ENCODE measurements around the gene SYTL3. TPM values are rescaled to one million over a fixed set of nuclear protein-coding genes. Genes with fewer than 3 reads are reported as not detected.

The SYTL3 gene
- total and polyA plus RNA-seq, 10 of the 15 experiments (the other 5 are each of a cell fraction or from before 2014, with no cell fraction given), result 3.3 to 12.1 (median 6.9) TPM

DNA sequence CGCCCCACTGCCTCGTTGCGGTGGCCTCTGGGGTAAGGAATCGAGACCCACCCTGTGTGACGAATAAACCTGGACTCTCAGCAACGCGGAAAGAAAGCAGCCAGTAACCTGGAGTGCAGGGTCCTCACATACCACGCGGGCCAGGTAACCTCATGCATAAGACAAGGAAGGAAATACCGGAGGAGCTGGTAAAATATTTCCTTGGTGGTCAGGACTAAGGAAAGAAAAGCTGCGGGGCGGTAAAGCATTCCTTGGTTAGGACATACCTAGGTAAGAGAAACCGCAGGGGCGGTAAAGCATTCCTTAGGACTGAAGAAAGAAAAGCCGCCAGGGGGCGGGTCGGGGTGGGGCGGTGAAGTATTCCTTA is 80.7 kb downstream of the SYTL3 start (continued):
- TF ChIP-seq, protein P1, sequence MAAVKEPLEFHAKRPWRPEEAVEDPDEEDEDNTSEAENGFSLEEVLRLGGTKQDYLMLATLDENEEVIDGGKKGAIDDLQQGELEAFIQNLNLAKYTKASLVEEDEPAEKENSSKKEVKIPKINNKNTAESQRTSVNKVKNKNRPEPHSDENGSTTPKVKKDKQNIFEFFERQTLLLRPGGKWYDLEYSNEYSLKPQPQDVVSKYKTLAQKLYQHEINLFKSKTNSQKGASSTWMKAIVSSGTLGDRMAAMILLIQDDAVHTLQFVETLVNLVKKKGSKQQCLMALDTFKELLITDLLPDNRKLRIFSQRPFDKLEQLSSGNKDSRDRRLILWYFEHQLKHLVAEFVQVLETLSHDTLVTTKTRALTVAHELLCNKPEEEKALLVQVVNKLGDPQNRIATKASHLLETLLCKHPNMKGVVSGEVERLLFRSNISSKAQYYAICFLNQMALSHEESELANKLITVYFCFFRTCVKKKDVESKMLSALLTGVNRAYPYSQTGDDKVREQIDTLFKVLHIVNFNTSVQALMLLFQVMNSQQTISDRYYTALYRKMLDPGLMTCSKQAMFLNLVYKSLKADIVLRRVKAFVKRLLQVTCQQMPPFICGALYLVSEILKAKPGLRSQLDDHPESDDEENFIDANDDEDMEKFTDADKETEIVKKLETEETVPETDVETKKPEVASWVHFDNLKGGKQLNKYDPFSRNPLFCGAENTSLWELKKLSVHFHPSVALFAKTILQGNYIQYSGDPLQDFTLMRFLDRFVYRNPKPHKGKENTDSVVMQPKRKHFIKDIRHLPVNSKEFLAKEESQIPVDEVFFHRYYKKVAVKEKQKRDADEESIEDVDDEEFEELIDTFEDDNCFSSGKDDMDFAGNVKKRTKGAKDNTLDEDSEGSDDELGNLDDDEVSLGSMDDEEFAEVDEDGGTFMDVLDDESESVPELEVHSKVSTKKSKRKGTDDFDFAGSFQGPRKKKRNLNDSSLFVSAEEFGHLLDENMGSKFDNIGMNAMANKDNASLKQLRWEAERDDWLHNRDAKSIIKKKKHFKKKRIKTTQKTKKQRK (IDR thresholded peaks at IDR 0.05; ENCODE audit: low read depth, low read length), result no peak
- TF ChIP-seq JUNB (IDR thresholded peaks at IDR 0.05) (no peak), NFIC (IDR thresholded peaks at IDR 0.05; ENCODE audit: low read depth, low read length) (no peak), BACH1 (IDR thresholded peaks at IDR 0.05; ENCODE audit: borderline replicate concordance) (no peak)

DNA sequence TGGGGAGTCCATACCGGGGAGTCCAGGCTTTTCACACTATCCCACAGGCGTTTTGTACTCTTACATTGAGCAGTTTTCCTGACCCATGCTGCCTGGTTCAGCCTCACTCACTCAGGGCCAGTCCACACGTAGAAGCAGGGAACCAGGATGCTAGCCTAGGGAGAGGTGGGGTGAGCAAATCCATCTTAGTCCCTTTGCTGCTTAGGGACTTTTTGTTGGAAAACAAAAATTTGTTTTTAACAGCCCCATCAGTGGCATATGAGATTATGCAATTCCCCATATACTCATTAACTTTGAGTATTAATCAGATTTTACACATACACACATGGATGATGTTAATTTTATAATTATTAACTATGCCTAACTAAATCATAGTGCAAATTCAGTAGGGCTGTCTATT is 85.2 kb downstream of the SYTL3 start:
- in situ Hi-C loops (cut with MboI) (no loop called here), intact Hi-C loops (cut with micrococcal nuclease; ENCODE audit: unreplicated experiment) (no loop called here)
- no peak overlapping the region for H3K27ac ChIP-seq (ENCODE audit: control insufficient read depth, insufficient read depth)
- ChIA-PET SMC1A (ENCODE audit: uncharacterized antibody, unreplicated experiment) (interaction anchor here (1.8 to 2.2 kb wide), 2 partner anchors 12 to 19 kb away, joined by 6 to 8 read pairs; no protein-coding TSS in a partner anchor), POLR2A (interaction anchor here (0.7 to 1.1 kb wide), 2 partner anchors 18 to 36 kb away, joined by 3 read pairs; no protein-coding TSS in a partner anchor), CTCF (interaction anchor here (0.6 kb wide), 1 partner anchor 264 kb away, joined by 3 read pairs; no protein-coding TSS in a partner anchor), RAD21 (ENCODE audit: unreplicated experiment) (interaction anchor here (0.6 to 1.1 kb wide), 2 partner anchors 8 to 18 kb away, joined by 3 to 5 read pairs; no protein-coding TSS in a partner anchor)
- H3K79me2 ChIP-seq (ENCODE audit: control insufficient read depth, insufficient read depth, low read length), result no peaks in the 10 kb centered on the region
- H3K9ac ChIP-seq (ENCODE audit: control insufficient read depth, insufficient read depth, low read length), result no peak overlapping the region
- FAIRE-seq, result no peak
- H3K4me1 ChIP-seq (ENCODE audit: control insufficient read depth, insufficient read depth, low read length), result no peaks in the 10 kb centered on the region
- peaks cover 0 to 1% of the 10 kb centered on the region in 2 experiments; a peak in 1 of 4 replicates for H3K36me3 ChIP-seq (ENCODE audit: control insufficient read depth in 2 of 2, insufficient read depth in 2 of 2, low read length in 1 of 2)
- no TSS peak for BruUV-seq (replicated peaks)
- 33% methylated on average over 3 of the region's 3 CpGs for WGBS (ENCODE audit: insufficient coverage, insufficient replicate concordance, low lambda C conversion rate, missing lambda C conversion rate)
- no peak for DNase-seq (ENCODE audit: low read depth, low spot score)
- ATAC-seq, result no peak
- no peak overlapping the region for H3K4me2 ChIP-seq (ENCODE audit: control insufficient read depth, insufficient read depth)
- H3K9me3 ChIP-seq (replicated peaks; ENCODE audit: control insufficient read depth, insufficient read depth, low read length), result peaks cover 4% of the 10 kb centered on the region; the same call in 2 of the 3 replicates
- H3K27me3 ChIP-seq (replicated peaks in 1 of 2; ENCODE audit: control insufficient read depth in 2 of 2, insufficient read depth in 2 of 2, low read length in 1 of 2), result no peaks in the 10 kb centered on the region
- H3K4me3 ChIP-seq, result no peak overlapping the region
- H4K20me1 ChIP-seq (ENCODE audit: control insufficient read depth, insufficient read depth), result no peaks in the 10 kb centered on the region
- no peak overlapping the region for H2AFZ ChIP-seq (ENCODE audit: control insufficient read depth, low read depth, low read length)
- TF ChIP-seq, protein P2, sequence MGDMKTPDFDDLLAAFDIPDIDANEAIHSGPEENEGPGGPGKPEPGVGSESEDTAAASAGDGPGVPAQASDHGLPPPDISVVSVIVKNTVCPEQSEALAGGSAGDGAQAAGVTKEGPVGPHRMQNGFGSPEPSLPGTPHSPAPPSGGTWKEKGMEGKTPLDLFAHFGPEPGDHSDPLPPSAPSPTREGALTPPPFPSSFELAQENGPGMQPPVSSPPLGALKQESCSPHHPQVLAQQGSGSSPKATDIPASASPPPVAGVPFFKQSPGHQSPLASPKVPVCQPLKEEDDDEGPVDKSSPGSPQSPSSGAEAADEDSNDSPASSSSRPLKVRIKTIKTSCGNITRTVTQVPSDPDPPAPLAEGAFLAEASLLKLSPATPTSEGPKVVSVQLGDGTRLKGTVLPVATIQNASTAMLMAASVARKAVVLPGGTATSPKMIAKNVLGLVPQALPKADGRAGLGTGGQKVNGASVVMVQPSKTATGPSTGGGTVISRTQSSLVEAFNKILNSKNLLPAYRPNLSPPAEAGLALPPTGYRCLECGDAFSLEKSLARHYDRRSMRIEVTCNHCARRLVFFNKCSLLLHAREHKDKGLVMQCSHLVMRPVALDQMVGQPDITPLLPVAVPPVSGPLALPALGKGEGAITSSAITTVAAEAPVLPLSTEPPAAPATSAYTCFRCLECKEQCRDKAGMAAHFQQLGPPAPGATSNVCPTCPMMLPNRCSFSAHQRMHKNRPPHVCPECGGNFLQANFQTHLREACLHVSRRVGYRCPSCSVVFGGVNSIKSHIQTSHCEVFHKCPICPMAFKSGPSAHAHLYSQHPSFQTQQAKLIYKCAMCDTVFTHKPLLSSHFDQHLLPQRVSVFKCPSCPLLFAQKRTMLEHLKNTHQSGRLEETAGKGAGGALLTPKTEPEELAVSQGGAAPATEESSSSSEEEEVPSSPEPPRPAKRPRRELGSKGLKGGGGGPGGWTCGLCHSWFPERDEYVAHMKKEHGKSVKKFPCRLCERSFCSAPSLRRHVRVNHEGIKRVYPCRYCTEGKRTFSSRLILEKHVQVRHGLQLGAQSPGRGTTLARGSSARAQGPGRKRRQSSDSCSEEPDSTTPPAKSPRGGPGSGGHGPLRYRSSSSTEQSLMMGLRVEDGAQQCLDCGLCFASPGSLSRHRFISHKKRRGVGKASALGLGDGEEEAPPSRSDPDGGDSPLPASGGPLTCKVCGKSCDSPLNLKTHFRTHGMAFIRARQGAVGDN (IDR thresholded peaks at IDR 0.05), result no peak
- TF ChIP-seq, protein P3, sequence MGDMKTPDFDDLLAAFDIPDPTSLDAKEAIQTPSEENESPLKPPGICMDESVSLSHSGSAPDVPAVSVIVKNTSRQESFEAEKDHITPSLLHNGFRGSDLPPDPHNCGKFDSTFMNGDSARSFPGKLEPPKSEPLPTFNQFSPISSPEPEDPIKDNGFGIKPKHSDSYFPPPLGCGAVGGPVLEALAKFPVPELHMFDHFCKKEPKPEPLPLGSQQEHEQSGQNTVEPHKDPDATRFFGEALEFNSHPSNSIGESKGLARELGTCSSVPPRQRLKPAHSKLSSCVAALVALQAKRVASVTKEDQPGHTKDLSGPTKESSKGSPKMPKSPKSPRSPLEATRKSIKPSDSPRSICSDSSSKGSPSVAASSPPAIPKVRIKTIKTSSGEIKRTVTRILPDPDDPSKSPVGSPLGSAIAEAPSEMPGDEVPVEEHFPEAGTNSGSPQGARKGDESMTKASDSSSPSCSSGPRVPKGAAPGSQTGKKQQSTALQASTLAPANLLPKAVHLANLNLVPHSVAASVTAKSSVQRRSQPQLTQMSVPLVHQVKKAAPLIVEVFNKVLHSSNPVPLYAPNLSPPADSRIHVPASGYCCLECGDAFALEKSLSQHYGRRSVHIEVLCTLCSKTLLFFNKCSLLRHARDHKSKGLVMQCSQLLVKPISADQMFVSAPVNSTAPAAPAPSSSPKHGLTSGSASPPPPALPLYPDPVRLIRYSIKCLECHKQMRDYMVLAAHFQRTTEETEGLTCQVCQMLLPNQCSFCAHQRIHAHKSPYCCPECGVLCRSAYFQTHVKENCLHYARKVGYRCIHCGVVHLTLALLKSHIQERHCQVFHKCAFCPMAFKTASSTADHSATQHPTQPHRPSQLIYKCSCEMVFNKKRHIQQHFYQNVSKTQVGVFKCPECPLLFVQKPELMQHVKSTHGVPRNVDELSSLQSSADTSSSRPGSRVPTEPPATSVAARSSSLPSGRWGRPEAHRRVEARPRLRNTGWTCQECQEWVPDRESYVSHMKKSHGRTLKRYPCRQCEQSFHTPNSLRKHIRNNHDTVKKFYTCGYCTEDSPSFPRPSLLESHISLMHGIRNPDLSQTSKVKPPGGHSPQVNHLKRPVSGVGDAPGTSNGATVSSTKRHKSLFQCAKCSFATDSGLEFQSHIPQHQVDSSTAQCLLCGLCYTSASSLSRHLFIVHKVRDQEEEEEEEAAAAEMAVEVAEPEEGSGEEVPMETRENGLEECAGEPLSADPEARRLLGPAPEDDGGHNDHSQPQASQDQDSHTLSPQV (IDR thresholded peaks at IDR 0.05), result no peak
- TF ChIP-seq IKZF2 (IDR thresholded peaks at IDR 0.05) (no peak), POLR2A (IDR thresholded peaks at IDR 0.05; ENCODE audit: low read depth, low read length) (no peak), YBX1 (IDR thresholded peaks at IDR 0.05) (no peak)

All from GM12878 (cell line).